ENCODE data around the gene TMEM132A. TPM values are rescaled to one million over a fixed set of nuclear protein-coding genes. Genes with fewer than 3 reads are reported as not detected.

TMEM132A gene
- total and polyA plus RNA-seq, 9 donors, result 2.9 to 34.1 (median 21.3) TPM

GRCh38 chr11:60945295-60945667 lies 21.0 kb downstream of the TMEM132A start:
- 89 to 95% (median 89%) methylated on average over 5 of the region's 5 CpGs for WGBS, 3 donors
- no peaks in the 10 kb centered on the region for H3K27me3 ChIP-seq
- peaks cover 1% of the 10 kb centered on the region for H3K4me1 ChIP-seq (ENCODE audit: insufficient read depth)
- TF ChIP-seq CTCF (IDR thresholded peaks at IDR 0.05) (no peak), EP300 (IDR thresholded peaks at IDR 0.05) (no peak), POLR2A (IDR thresholded peaks at IDR 0.05) (no peak)
- H3K9me3 ChIP-seq, result no peaks in the 10 kb centered on the region
- intact Hi-C loops (cut with DNase I), result no loop called here
- no peaks in the 10 kb centered on the region for H3K36me3 ChIP-seq
- no peak overlapping the region for H3K4me3 ChIP-seq
- no peak for DNase-seq
- H3K27ac ChIP-seq, result no peak overlapping the region

- no peak overlapping the region for H3K4me3 ChIP-seq
- peaks cover 8% of the 10 kb centered on the region for H3K4me1 ChIP-seq (ENCODE audit: insufficient read depth)
- H3K27me3 ChIP-seq, result no peaks in the 10 kb centered on the region
- 87 to 90% (median 89%) methylated on average over 15 of the region's 15 CpGs for WGBS, 3 donors
- no peaks in the 10 kb centered on the region for H3K9me3 ChIP-seq
- no peaks in the 10 kb centered on the region for H3K36me3 ChIP-seq
- TF ChIP-seq EP300 (IDR thresholded peaks at IDR 0.05), result no peak
- TF ChIP-seq POLR2A (IDR thresholded peaks at IDR 0.05), result no peak
- no peak for TF ChIP-seq CTCF (IDR thresholded peaks at IDR 0.05)
- no peak overlapping the region for H3K27ac ChIP-seq
- DNase-seq, result no peak
- intact Hi-C loops (cut with DNase I), result no loop called here
Observed at GRCh38 chr11:60946601-60947264, 22.5 kb downstream of the TMEM132A start.

GRCh38 chr11:60947700-60948099 lies 23.4 kb downstream of the TMEM132A start:
- Histone ChIP-seq H3K27ac (no peak overlapping the region), H3K4me3 (no peak overlapping the region), H3K9me3 (no peaks in the 10 kb centered on the region), H3K36me3 (no peaks in the 10 kb centered on the region), H3K27me3 (no peaks in the 10 kb centered on the region), H3K4me1 (ENCODE audit: insufficient read depth) (peaks cover 8% of the 10 kb centered on the region)
- TF ChIP-seq POLR2A (IDR thresholded peaks at IDR 0.05) (no peak), EP300 (IDR thresholded peaks at IDR 0.05) (no peak), CTCF (IDR thresholded peaks at IDR 0.05) (no peak)
- intact Hi-C loops (cut with DNase I), result no loop called here
- DNase-seq, result no peak
- WGBS, 3 donors, result 38 to 49% (median 40%) methylated on average over 2 of the region's 2 CpGs

GRCh38 chr11:60948250-60948649 lies 24.0 kb downstream of the TMEM132A start:
- H3K27ac ChIP-seq, result no peak overlapping the region
- no peaks in the 10 kb centered on the region for H3K27me3 ChIP-seq
- TF ChIP-seq EP300 (IDR thresholded peaks at IDR 0.05), result no peak
- TF ChIP-seq POLR2A (IDR thresholded peaks at IDR 0.05), result no peak
- TF ChIP-seq CTCF (IDR thresholded peaks at IDR 0.05), result no peak
- intact Hi-C loops (cut with DNase I), result no loop called here
- H3K9me3 ChIP-seq, result no peaks in the 10 kb centered on the region
- 71 to 79% (median 75%) methylated on average over 5 of the region's 5 CpGs for WGBS, 3 donors
- DNase-seq, result no peak
- no peak overlapping the region for H3K4me3 ChIP-seq
- H3K36me3 ChIP-seq, result no peaks in the 10 kb centered on the region
- peaks cover 8% of the 10 kb centered on the region for H3K4me1 ChIP-seq (ENCODE audit: insufficient read depth)

Data from ovary (tissue), 9 donors.